HepG2 (cell line): Measurements from ENCODE around the gene XK. TPM values are rescaled to one million over a fixed set of nuclear protein-coding genes. Genes with fewer than 3 reads are reported as not detected.

Experiments used
- ATAC-seq: fragments of 200-7000 bp; cut with Tn5 transposase; 3 replicates; pipeline ENCODE4 v1.9.1; 2020; ENCODE audit warnings: mild to moderate bottlenecking, moderate library complexity
- BruUV-seq: library from RNA; stranded (reverse); fragments of 400-500 nt; replicated peaks from 2 replicates; lab custom pipeline; 2021; lab: Mats Ljungman, UMichigan
- CTCF ChIA-PET: fragments of 300-600 bp; formaldehyde crosslinking; extraction: SDS; loops from one replicate; lab custom pipeline; 2021; ENCODE audit warnings: low total read pairs, inconsistent platforms, low intra/inter-chr PET ratio; lab: Yijun Ruan, JAX
- POLR2A ChIA-PET: fragments of 350-600 bp; sonication (Branson Sonifier 250); formaldehyde crosslinking; loops from one replicate; lab custom pipeline; 2020; ENCODE audit warnings: antibody characterized with exemption, inconsistent platforms; lab: Yijun Ruan, JAX
- DNase-seq: peaks from one replicate; pipeline ENCODE4 v3.0.0-alpha.2; 2015; ENCODE audit warnings: low spot score
- FAIRE-seq: peaks from 3 replicates; lab custom pipeline; 2011; peaks lifted over from hg19 to GRCh38; lab: Jason Lieb, UNC
- H2AFZ ChIP-seq: one replicate; pipeline ENCODE4 v1.6.1; 2011; ENCODE audit warnings: low read length, inconsistent platforms
- H3K27ac ChIP-seq: fragments of 300-600 bp; 3 replicates; pipeline ENCODE4 v1.8.0; 2011; ENCODE audit warnings: mixed run types, mild to moderate bottlenecking, mixed read lengths, low read length, inconsistent platforms; ENCODE audit not compliant: insufficient read depth; ENCODE audit errors: extremely low read length
- H3K27me3 ChIP-seq, 2 experiments: fragments of 200-600 bp in 1 of 2; 2 replicates in 1 of 2; 3 replicates in 1 of 2; pipeline versions ENCODE4 v1.6.0 to v1.8.0; 2011; ENCODE audit warnings: low read length in 2 of 2, mild to moderate bottlenecking in 2 of 2, moderate library complexity in 2 of 2, inconsistent platforms in 1 of 2; ENCODE audit not compliant: insufficient read depth in 2 of 2, control insufficient read depth in 1 of 2
- H3K36me3 ChIP-seq, 2 experiments: fragments of 200-600 bp in 1 of 2; replicated peaks in 1 of 2; 2 replicates in 1 of 2; 3 replicates in 1 of 2; pipeline versions ENCODE4 v1.5.1 to v1.8.0; 2011; ENCODE audit warnings: low read length in 2 of 2, inconsistent platforms in 1 of 2; ENCODE audit not compliant: insufficient read depth in 2 of 2, control insufficient read depth in 1 of 2
- H3K4me1 ChIP-seq: 2 replicates; pipeline ENCODE4 v1.5.1; 2012; ENCODE audit warnings: low read length, inconsistent platforms; ENCODE audit not compliant: insufficient read depth
- H3K4me2 ChIP-seq: 2 replicates; pipeline ENCODE4 v1.6.0; 2011; ENCODE audit warnings: low read depth, low read length, inconsistent platforms
- H3K4me3 ChIP-seq, 3 experiments: fragments of 200-600 bp in 1 of 3; sonication (generic), shearing (Covaris generic) in 1 of 3; replicated peaks in 1 of 3; 2 replicates each; pipeline ENCODE4 v1.5.1; 2011 to 2016; ENCODE audit warnings: low read length in 3 of 3, inconsistent platforms in 2 of 3, low read depth in 2 of 3, mild to moderate bottlenecking in 2 of 3, control low read depth in 1 of 3, mixed read lengths in 1 of 3; ENCODE audit not compliant: insufficient read depth in 1 of 3
- H3K79me2 ChIP-seq: one replicate; pipeline ENCODE4 v1.6.1; 2011; ENCODE audit warnings: low read length, inconsistent platforms; ENCODE audit not compliant: insufficient read depth
- H3K9ac ChIP-seq: 2 replicates; pipeline ENCODE4 v1.6.0; 2011; ENCODE audit warnings: mild to moderate bottlenecking, low read depth, low read length, inconsistent platforms; ENCODE audit not compliant: insufficient read depth
- H3K9me3 ChIP-seq: 2 replicates; pipeline ENCODE4 v1.5.1; 2012; ENCODE audit warnings: mild to moderate bottlenecking, low read length
- H4K20me1 ChIP-seq: 2 replicates; pipeline ENCODE4 v1.6.0; 2011; ENCODE audit warnings: inconsistent platforms, mild to moderate bottlenecking, low read length, moderate library complexity; ENCODE audit not compliant: insufficient read depth
- MAFK ChIP-seq, 2 experiments: IDR thresholded peaks in 1 of 2; conservative IDR thresholded peaks in 1 of 2; 2 replicates each; pipeline ENCODE4 v1.6.1; 2011; ENCODE audit warnings: improper control_type of control experiment in 2 of 2, low read length in 2 of 2
- NFIC ChIP-seq: IDR thresholded peaks from 2 replicates; pipeline ENCODE4 v1.6.1; 2012; ENCODE audit warnings: mild to moderate bottlenecking, low read length, inconsistent platforms
- TFDP2 ChIP-seq: sonication (generic); formaldehyde crosslinking; IDR thresholded peaks from 2 replicates; pipeline ENCODE4 v1.4.0; 2020; ENCODE audit warnings: missing genetic modification reagents
- ZNF207 ChIP-seq: fragments of 450-650 bp; IDR thresholded peaks from 2 replicates; pipeline ENCODE4 v1.6.1; 2016; ENCODE audit warnings: antibody characterized with exemption, borderline replicate concordance
- WGBS: methylation state at CpG from one replicate; pipeline ENCODE4 v1.1.6; 2017; ENCODE audit warnings: low lambda C conversion rate; 5-methylcytosine and 5-hydroxymethylcytosine counted together
- in situ Hi-C: cut with HindIII; loops from 2 replicates; pipeline ENCODE4 v1.10.0; 2017; ENCODE audit warnings: low pct_unique_long_range_greater_than_20kb; ENCODE audit not compliant: extremely low pct_ligation_motif_present
- intact Hi-C: fragments of 100-400 bp; cut with micrococcal nuclease; formaldehyde crosslinking; loops from one replicate; pipeline ENCODE4 v1.10.0; 2022; ENCODE audit not compliant: unreplicated experiment
- polyA plus RNA-seq, 8 experiments: library from polyadenylated mRNA; depleted of rRNA in 3 of 8; stranded (reverse) in 7 of 8; unstranded in 1 of 8; fragments of >200 nt; fragmentation: Illumina TruSeq in 4 of 8; extraction: Trizol in 4 of 8; gene quantifications; 2 replicates each; pipeline versions ENCODE4 v1.2.1 to v1.2.3, GENCODE V29; 2011 to 2016; ENCODE audit warnings: low read depth in 4 of 8, missing spikeins in 1 of 8, mixed read lengths in 1 of 8; ENCODE audit not compliant: insufficient read depth in 1 of 8
- total RNA-seq, 5 experiments: library from RNA; depleted of rRNA; stranded (reverse); fragments of >200 nt; fragmentation: Illumina TruSeq; extraction: Trizol; gene quantifications; 2 replicates each; pipeline ENCODE4 v1.2.3, GENCODE V29; 2016; ENCODE audit warnings: low read depth in 1 of 5

XK gene
- total and polyA plus RNA-seq, 2 of the 13 experiments (the other 11 are each of a cell fraction or from before 2014, with no cell fraction given), result not detected

DNA sequence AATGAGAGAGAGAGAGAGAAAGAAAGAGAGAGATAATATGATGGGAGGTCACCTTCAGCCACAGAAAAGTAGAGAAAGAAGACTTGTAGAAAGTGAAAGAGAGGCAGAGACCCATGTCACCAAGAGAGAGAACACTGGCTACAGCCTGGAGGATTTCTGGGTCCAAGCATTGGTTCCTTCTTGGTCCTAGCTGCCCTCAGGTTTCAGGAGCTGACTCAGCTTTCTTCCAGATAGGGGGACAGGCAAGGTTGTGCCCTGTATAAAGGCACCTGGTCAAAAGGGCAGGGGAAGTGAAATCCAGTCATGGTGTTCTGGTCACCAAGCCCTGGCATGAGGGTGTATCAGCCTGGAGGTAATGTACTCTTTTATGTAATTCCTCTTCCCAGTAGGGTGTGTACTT lies 47.5 kb upstream of the XK start:
- POLR2A ChIA-PET, result no interaction called here
- no peaks in the 10 kb centered on the region for H3K36me3 ChIP-seq
- CTCF ChIA-PET, result no interaction called here
- ATAC-seq, result no peak
- FAIRE-seq, result no peak
- BruUV-seq, result no TSS peak
- no peaks in the 10 kb centered on the region for H3K79me2 ChIP-seq
- H3K4me2 ChIP-seq, result no peak overlapping the region
- no peaks in the 10 kb centered on the region for H3K4me1 ChIP-seq
- H3K9me3 ChIP-seq, result no peaks in the 10 kb centered on the region
- H3K27me3 ChIP-seq, result no peaks in the 10 kb centered on the region
- in situ Hi-C loops, result no loop called here
- intact Hi-C loops, result no loop called here
- H3K27ac ChIP-seq, result no peak overlapping the region
- H2AFZ ChIP-seq, result no peak overlapping the region
- no peaks in the 10 kb centered on the region for H4K20me1 ChIP-seq
- no peak overlapping the region for H3K4me3 ChIP-seq
- no peak for DNase-seq
- no peak overlapping the region for H3K9ac ChIP-seq
- TF ChIP-seq TFDP2 (CRISPR knock-in tag), result no peak
- 0 out of 4 replicates have a peak, but pooled peaks have one; percentile 20 to 27 for TF ChIP-seq MAFK (conservative IDR thresholded peaks at IDR 0.05 in 1 of 2, IDR thresholded peaks at IDR 0.05 in 1 of 2; ENCODE audit: low read length in 2 of 2)
- TF ChIP-seq, all 625 proteins: peak for 1

DNA sequence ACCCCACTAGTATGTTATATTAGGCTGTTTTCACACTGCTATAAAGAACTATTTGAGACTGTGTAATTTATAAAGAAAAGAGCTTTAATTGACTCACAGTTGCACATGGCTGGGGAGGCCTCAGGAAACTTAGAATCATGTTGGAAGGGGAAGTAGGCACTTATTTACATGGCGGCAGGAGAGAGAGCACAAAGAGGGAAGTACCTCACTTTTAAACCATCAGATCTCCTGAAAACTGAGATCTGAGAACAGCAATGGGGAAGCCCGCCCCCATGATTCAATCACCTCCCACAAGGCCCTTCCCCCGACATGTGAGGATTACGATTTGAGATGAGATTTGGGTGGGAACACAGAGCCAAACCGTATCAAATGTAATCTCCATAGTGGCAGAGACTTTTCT lies 45.4 kb upstream of the XK start:
- Histone ChIP-seq H3K9ac (no peak overlapping the region), H3K79me2 (no peaks in the 10 kb centered on the region), H3K4me1 (no peaks in the 10 kb centered on the region), H4K20me1 (no peaks in the 10 kb centered on the region), H3K9me3 (no peaks in the 10 kb centered on the region), H3K27ac (no peak overlapping the region), H3K27me3 (no peaks in the 10 kb centered on the region), H3K4me3 (no peak overlapping the region), H3K36me3 (no peaks in the 10 kb centered on the region)
- FAIRE-seq (no peak), ATAC-seq (no peak)
- in situ Hi-C loops, result no loop called here
- POLR2A ChIA-PET, result no interaction called here
- 0% methylated on average over 2 of the region's 5 CpGs for WGBS
- CTCF ChIA-PET, result no interaction called here
- BruUV-seq, result no TSS peak
- no peak for TF ChIP-seq NFIC
- no peak for TF ChIP-seq ZNF207
- TF ChIP-seq, all 625 proteins: peak for 0
- DNase-seq, result no peak
- intact Hi-C loops, result no loop called here
- H2AFZ ChIP-seq, result no peak overlapping the region
- H3K4me2 ChIP-seq, result no peak overlapping the region
